H1 (cell line): ENCODE data around the gene ACTR1B.

Experiments
- EGR1 ChIP-seq: IDR thresholded peaks from 2 replicates; pipeline ENCODE4 v1.6.1; 2011; ENCODE audit warnings: low read depth, low read length, borderline replicate concordance
- EP300 ChIP-seq, 2 experiments: IDR thresholded peaks; 1 replicate in 1 of 2; 2 replicates in 1 of 2; pipeline ENCODE4 v1.6.1; 2011 to 2012; ENCODE audit warnings: low read depth in 2 of 2, low read length in 2 of 2, mild to moderate bottlenecking in 2 of 2, borderline replicate concordance in 1 of 2, inconsistent platforms in 1 of 2, moderate library complexity in 1 of 2
- EZH2 ChIP-seq: fragments of 200-600 bp; sonication (generic); IDR thresholded peaks from 2 replicates; pipeline ENCODE4 v1.7.1; 2012; ENCODE audit warnings: low read depth, mild to moderate bottlenecking, moderate library complexity, low read length, inconsistent platforms; ENCODE audit not compliant: severe bottlenecking
- GABPA ChIP-seq: IDR thresholded peaks from 2 replicates; pipeline ENCODE4 v1.6.1; 2011; ENCODE audit warnings: mild to moderate bottlenecking, low read length, moderate library complexity, borderline replicate concordance; ENCODE audit not compliant: insufficient read depth
- NRF1 ChIP-seq: IDR thresholded peaks from 2 replicates; pipeline ENCODE4 v1.6.1; 2011; ENCODE audit warnings: mild to moderate bottlenecking, low read depth, low read length, improper control_type of control experiment
- PHF8 ChIP-seq: fragments of 200-600 bp; sonication (generic); conservative IDR thresholded peaks from 2 replicates; pipeline ENCODE4 v1.7.1; 2012; ENCODE audit warnings: low read depth, mild to moderate bottlenecking, inconsistent platforms, low read length, moderate library complexity
- POLR2A ChIP-seq, 2 experiments: IDR thresholded peaks; 1 replicate in 1 of 2; 2 replicates in 1 of 2; pipeline ENCODE4 v1.6.1; 2011; ENCODE audit warnings: low read depth in 2 of 2, low read length in 2 of 2, mild to moderate bottlenecking in 2 of 2; ENCODE audit errors: control extremely low read depth in 1 of 2
- POLR2AphosphoS5 ChIP-seq: IDR thresholded peaks from 2 replicates; pipeline ENCODE4 v1.6.1; 2011; ENCODE audit warnings: low read depth, low read length
- RAD21 ChIP-seq, 2 experiments: IDR thresholded peaks in 1 of 2; conservative IDR thresholded peaks in 1 of 2; 2 replicates each; pipeline ENCODE4 v1.6.1; 2011; ENCODE audit warnings: low read depth in 2 of 2, low read length in 2 of 2, improper control_type of control experiment in 1 of 2, inconsistent platforms in 1 of 2, mild to moderate bottlenecking in 1 of 2, moderate library complexity in 1 of 2
- SP1 ChIP-seq: IDR thresholded peaks from 2 replicates; pipeline ENCODE4 v1.6.1; 2011; ENCODE audit warnings: low read depth, low read length
- TBP ChIP-seq: IDR thresholded peaks from 2 replicates; pipeline ENCODE4 v1.6.1; 2011; ENCODE audit warnings: low read depth, low read length, improper control_type of control experiment
- TF ChIP-seq, protein P1 (sequence below), 3 experiments: IDR thresholded peaks; 1 replicate in 2 of 3; 2 replicates in 1 of 3; pipeline versions ENCODE4 v1.5.1 to v1.6.1; 2011; ENCODE audit warnings: low read length in 3 of 3, mild to moderate bottlenecking in 3 of 3, inconsistent platforms in 2 of 3, low read depth in 1 of 3, moderate library complexity in 1 of 3; ENCODE audit not compliant: insufficient read depth in 1 of 3; ENCODE audit errors: control extremely low read depth in 1 of 3
- TF ChIP-seq, protein P2 (sequence below): IDR thresholded peaks from 2 replicates; pipeline ENCODE4 v1.6.1; 2012; ENCODE audit warnings: inconsistent platforms

DNA sequence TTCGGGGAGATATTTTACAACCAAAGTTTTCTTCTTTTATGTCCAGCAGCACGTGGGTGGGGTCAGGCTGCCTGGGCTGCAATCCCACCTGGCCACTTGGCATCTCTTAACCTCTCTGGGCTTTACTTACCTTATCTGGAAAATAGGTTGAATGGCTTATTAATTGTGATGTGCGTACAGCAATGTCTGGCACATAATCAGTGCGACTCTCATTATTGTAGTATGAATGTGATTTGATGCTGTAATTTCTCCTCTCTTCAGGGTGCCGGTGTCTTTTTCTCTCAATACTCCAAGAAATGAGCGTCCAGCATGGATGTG lies 47.5 kb upstream of the ACTR1B start:
- TF ChIP-seq GABPA (no peak), EP300 (IDR thresholded peaks at IDR 0.05; ENCODE audit: borderline replicate concordance in 1 of 2, low read depth in 2 of 2, low read length in 2 of 2) (no peak), EZH2 (no peak), RAD21 (IDR thresholded peaks at IDR 0.05 in 1 of 2, conservative IDR thresholded peaks at IDR 0.05 in 1 of 2; ENCODE audit: low read depth in 2 of 2, low read length in 2 of 2) (no peak), POLR2A (IDR thresholded peaks at IDR 0.05; ENCODE audit: control extremely low read depth in 1 of 2, low read depth in 2 of 2, low read length in 2 of 2) (no peak), NRF1 (no peak), SP1 (no peak), TBP (no peak), EGR1 (no peak), POLR2AphosphoS5 (no peak), PHF8 (no peak)
- TF ChIP-seq, protein P1, sequence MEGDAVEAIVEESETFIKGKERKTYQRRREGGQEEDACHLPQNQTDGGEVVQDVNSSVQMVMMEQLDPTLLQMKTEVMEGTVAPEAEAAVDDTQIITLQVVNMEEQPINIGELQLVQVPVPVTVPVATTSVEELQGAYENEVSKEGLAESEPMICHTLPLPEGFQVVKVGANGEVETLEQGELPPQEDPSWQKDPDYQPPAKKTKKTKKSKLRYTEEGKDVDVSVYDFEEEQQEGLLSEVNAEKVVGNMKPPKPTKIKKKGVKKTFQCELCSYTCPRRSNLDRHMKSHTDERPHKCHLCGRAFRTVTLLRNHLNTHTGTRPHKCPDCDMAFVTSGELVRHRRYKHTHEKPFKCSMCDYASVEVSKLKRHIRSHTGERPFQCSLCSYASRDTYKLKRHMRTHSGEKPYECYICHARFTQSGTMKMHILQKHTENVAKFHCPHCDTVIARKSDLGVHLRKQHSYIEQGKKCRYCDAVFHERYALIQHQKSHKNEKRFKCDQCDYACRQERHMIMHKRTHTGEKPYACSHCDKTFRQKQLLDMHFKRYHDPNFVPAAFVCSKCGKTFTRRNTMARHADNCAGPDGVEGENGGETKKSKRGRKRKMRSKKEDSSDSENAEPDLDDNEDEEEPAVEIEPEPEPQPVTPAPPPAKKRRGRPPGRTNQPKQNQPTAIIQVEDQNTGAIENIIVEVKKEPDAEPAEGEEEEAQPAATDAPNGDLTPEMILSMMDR (IDR thresholded peaks at IDR 0.05; ENCODE audit: control extremely low read depth in 1 of 3, insufficient read depth in 1 of 3, low read depth in 1 of 3, low read length in 3 of 3), result no peak
- TF ChIP-seq, protein P2, sequence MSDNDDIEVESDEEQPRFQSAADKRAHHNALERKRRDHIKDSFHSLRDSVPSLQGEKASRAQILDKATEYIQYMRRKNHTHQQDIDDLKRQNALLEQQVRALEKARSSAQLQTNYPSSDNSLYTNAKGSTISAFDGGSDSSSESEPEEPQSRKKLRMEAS, result no peak
